Mesenteric fat pad (tissue), 1 donor: Measurements from ENCODE around the gene POP4. TPM values are rescaled to one million over a fixed set of nuclear protein-coding genes. Genes with fewer than 3 reads are reported as not detected.
"Not testable (repeated sequence)": the region's sequence is repeated elsewhere in the genome, so short reads cannot be mapped to it uniquely, and the experiment has no call there.

Experiments used
- DNase-seq: peaks from one replicate; pipeline ENCODE4 v3.0.0-alpha.2; 2020; ENCODE audit warnings: low spot score
- long read RNA-seq: library from polyadenylated mRNA; unstranded; transcript quantifications from one replicate; pipeline ENCODE4 v2.0.0, GENCODE V29; 2020
- total RNA-seq: library from RNA; stranded (reverse); fragmentation: NEBNext Ultra II Directional; extraction: Animal tissue kit (Norgen Biotek cat#: 25700); gene quantifications from one replicate; pipeline ENCODE4 v1.2.1, GENCODE V29; 2021
- donor health status: DM: yes; HTN: yes; CAD: no.

The POP4 gene
- total RNA-seq = 57.4 TPM
- long read RNA-seq, transcript POP4-202 (7 exons, 3,385 nt) = major isoform, 31 of 38 reads
- long read RNA-seq, partial matches to known transcripts = 2 of 38 reads
- long read RNA-seq, other reads (novel, unspliced or antisense) = 2 of 38 reads

- peak; percentile 99 for DNase-seq
Observed at GRCh38 chr19:29605653-29606419, at the start of gene POP4. TSS of gene POP4 (plus strand) at chr19:29606283. CDS start at chr19:29606319, 36 bp downstream.

GRCh38 chr19:29559110-29559509 lies 47.0 kb upstream of the POP4 start:
- not testable (repeated sequence) for DNase-seq

- peak; percentile 22 for DNase-seq
Observed at GRCh38 chr19:29559743-29560142, 46.3 kb upstream of the POP4 start.

GRCh38 chr19:29560313-29561075 lies 45.6 kb upstream of the POP4 start:
- DNase-seq = peak; percentile 47

- peak; percentile 53 for DNase-seq
Observed at GRCh38 chr19:29561601-29562000, 44.5 kb upstream of the POP4 start.

GRCh38 chr19:29562299-29563297 lies 43.5 kb upstream of the POP4 start:
- DNase-seq = peak; percentile 51

- DNase-seq = peak; percentile 53
Observed at GRCh38 chr19:29563486-29564101, 42.5 kb upstream of the POP4 start.

GRCh38 chr19:29564574-29565005 lies 41.5 kb upstream of the POP4 start:
- DNase-seq = peak; percentile 62

- peak; percentile 79 for DNase-seq
Observed at GRCh38 chr19:29565171-29565570, 40.9 kb upstream of the POP4 start.

- DNase-seq = peak; percentile 41
Observed at GRCh38 chr19:29566496-29567054, 39.5 kb upstream of the POP4 start.

GRCh38 chr19:29567366-29567915 lies 38.6 kb upstream of the POP4 start:
- peak; percentile 65 for DNase-seq

- DNase-seq = peak; percentile 73
Observed at GRCh38 chr19:29568036-29569025, 37.8 kb upstream of the POP4 start.

GRCh38 chr19:29569038-29569911 lies 36.8 kb upstream of the POP4 start:
- DNase-seq = peak; percentile 69

- DNase-seq = peak; percentile 26
Observed at GRCh38 chr19:29571181-29571580, 34.9 kb upstream of the POP4 start.

- peak; percentile 47 for DNase-seq
Observed at GRCh38 chr19:29573486-29573885, 32.6 kb upstream of the POP4 start.

- no peak for DNase-seq
Observed at GRCh38 chr19:29574510-29574909, 31.6 kb upstream of the POP4 start.

GRCh38 chr19:29576046-29576606 lies 30.0 kb upstream of the POP4 start:
- DNase-seq = peak; percentile 45
